ENCODE measurements around the gene SPIB. TPM values are rescaled to one million over a fixed set of nuclear protein-coding genes. Genes with fewer than 3 reads are reported as not detected.
"Not testable (repeated sequence)": the region's sequence is repeated elsewhere in the genome, so short reads cannot be mapped to it uniquely, and the experiment has no call there.

The SPIB gene
- total RNA-seq, 1 donor from 2014 or later = not detected

GRCh38 chr19:50435627-50436026, 16.9 kb downstream of the SPIB start:
- H3K4me3 Mint-ChIP-seq = no peak overlapping the region
- no peaks in the 10 kb centered on the region for H3K36me3 Mint-ChIP-seq
- Histone ChIP-seq H2AFZ (replicated peaks) (no peak overlapping the region), H3K4me3 (no peak overlapping the region), H4K20me1 (ENCODE audit: low read depth) (no peaks in the 10 kb centered on the region), H3K79me2 (ENCODE audit: low read depth) (no peaks in the 10 kb centered on the region), H3F3A (ENCODE audit: low read depth) (no peaks in the 10 kb centered on the region), H3K27me3 (peaks cover 8% of the 10 kb centered on the region), H3K4me1 (peaks cover 14% of the 10 kb centered on the region), H3K36me3 (no peaks in the 10 kb centered on the region), H3K27ac (no peak overlapping the region), H3K9ac (no peak overlapping the region), H3K4me2 (no peak overlapping the region), H3K9me3 (ENCODE audit: low read depth) (no peaks in the 10 kb centered on the region)
- no peaks in the 10 kb centered on the region for H3K9me3 Mint-ChIP-seq
- TF ChIP-seq EZH2 (IDR thresholded peaks at IDR 0.05) (no peak), CTCF (IDR thresholded peaks at IDR 0.05) (no peak), EZH2phosphoT487 (IDR thresholded peaks at IDR 0.05) (no peak)
- DNase-seq (ENCODE audit: low spot score) = no peak
- peaks cover 21% of the 10 kb centered on the region for H3K4me1 Mint-ChIP-seq
- H3K27me3 Mint-ChIP-seq (ENCODE audit: insufficient read depth, low read depth) = peaks cover 19% of the 10 kb centered on the region
- no peak overlapping the region for H3K27ac Mint-ChIP-seq

- Mint-ChIP-seq H3K9me3 (no peaks in the 10 kb centered on the region), H3K27me3 (ENCODE audit: insufficient read depth, low read depth) (peaks cover 26% of the 10 kb centered on the region), H3K36me3 (no peaks in the 10 kb centered on the region), H3K4me3 (no peak overlapping the region), H3K4me1 (peaks cover 9% of the 10 kb centered on the region), H3K27ac (no peak overlapping the region)
- Histone ChIP-seq H2AFZ (replicated peaks) (no peak overlapping the region), H3K9ac (no peak overlapping the region), H3K36me3 (no peaks in the 10 kb centered on the region), H3K79me2 (ENCODE audit: low read depth) (no peaks in the 10 kb centered on the region), H3K4me1 (peaks cover 7% of the 10 kb centered on the region), H3K27me3 (no peaks in the 10 kb centered on the region), H3K4me2 (no peak overlapping the region), H4K20me1 (ENCODE audit: low read depth) (no peaks in the 10 kb centered on the region), H3K27ac (no peak overlapping the region), H3K4me3 (no peak overlapping the region), H3F3A (ENCODE audit: low read depth) (no peaks in the 10 kb centered on the region), H3K9me3 (ENCODE audit: low read depth) (no peaks in the 10 kb centered on the region)
- DNase-seq (ENCODE audit: low spot score) = no peak
- no peak for TF ChIP-seq EZH2 (IDR thresholded peaks at IDR 0.05)
- TF ChIP-seq CTCF (IDR thresholded peaks at IDR 0.05) = no peak
These were observed 19.2 kb downstream of the SPIB start for GRCh38 chr19:50437862-50438449.

GRCh38 chr19:50439130-50439529, 20.4 kb downstream of the SPIB start:
- H3K36me3 ChIP-seq; H3K4me1 ChIP-seq; H3F3A ChIP-seq (ENCODE audit: low read depth); H3K4me3 ChIP-seq; H3K9ac ChIP-seq; H3K4me1 Mint-ChIP-seq; H3K27me3 ChIP-seq; H3K36me3 Mint-ChIP-seq; H3K27ac ChIP-seq; H2AFZ ChIP-seq (replicated peaks); DNase-seq (ENCODE audit: low spot score); H4K20me1 ChIP-seq (ENCODE audit: low read depth); H3K4me2 ChIP-seq; H3K79me2 ChIP-seq (ENCODE audit: low read depth); H3K9me3 Mint-ChIP-seq; H3K4me3 Mint-ChIP-seq; H3K9me3 ChIP-seq (ENCODE audit: low read depth); H3K27ac Mint-ChIP-seq: not testable (repeated sequence)
- H3K27me3 Mint-ChIP-seq (ENCODE audit: insufficient read depth, low read depth) = peaks cover 20% of the 10 kb centered on the region

GRCh38 chr19:50444059-50444458, 25.3 kb downstream of the SPIB start:
- no peak overlapping the region for H3K9ac ChIP-seq
- peaks cover 22% of the 10 kb centered on the region for H3K27me3 Mint-ChIP-seq (ENCODE audit: insufficient read depth, low read depth)
- H2AFZ ChIP-seq (replicated peaks) = no peak overlapping the region
- H4K20me1 ChIP-seq (ENCODE audit: low read depth) = no peaks in the 10 kb centered on the region
- peak overlapping the region; percentile 10 for H3K4me3 Mint-ChIP-seq
- H3K4me1 Mint-ChIP-seq = peaks cover 2% of the 10 kb centered on the region
- H3K4me1 ChIP-seq = no peaks in the 10 kb centered on the region
- no peak for DNase-seq (ENCODE audit: low spot score)
- no peaks in the 10 kb centered on the region for H3K79me2 ChIP-seq (ENCODE audit: low read depth)
- TF ChIP-seq CTCF (IDR thresholded peaks at IDR 0.05) (no peak), EZH2 (IDR thresholded peaks at IDR 0.05) (no peak), EZH2phosphoT487 (IDR thresholded peaks at IDR 0.05) (no peak)
- H3F3A ChIP-seq (ENCODE audit: low read depth) = no peaks in the 10 kb centered on the region
- H3K9me3 Mint-ChIP-seq = peaks cover 6% of the 10 kb centered on the region
- no peak overlapping the region for H3K27ac Mint-ChIP-seq
- H3K27ac ChIP-seq = no peak overlapping the region
- H3K4me2 ChIP-seq = no peak overlapping the region
- no peaks in the 10 kb centered on the region for H3K36me3 ChIP-seq
- H3K4me3 ChIP-seq = no peak overlapping the region
- H3K9me3 ChIP-seq (ENCODE audit: low read depth) = no peaks in the 10 kb centered on the region
- no peaks in the 10 kb centered on the region for H3K36me3 Mint-ChIP-seq
- no peaks in the 10 kb centered on the region for H3K27me3 ChIP-seq

All from neural progenitor cell (in vitro differentiated cells).